Subcutaneous adipose tissue (tissue), 4 donors: ENCODE data around the gene CYP4F22. TPM values are rescaled to one million over a fixed set of nuclear protein-coding genes. Genes with fewer than 3 reads are reported as not detected.

Source experiments
- CTCF ChIP-seq: fragments of 450-650 bp; IDR thresholded peaks from one replicate; pipeline ENCODE4 v1.5.1; 2016; ENCODE audit warnings: low read depth, mild to moderate bottlenecking, control low read depth, antibody characterized with exemption, moderate library complexity
- total RNA-seq, 4 donors: library from RNA; depleted of rRNA; stranded (reverse); fragments of >200 nt; gene quantifications; one replicate each; pipeline ENCODE4 v1.1.0, GENCODE V29; 2016

Gene CYP4F22
- total RNA-seq, 4 donors from 2014 or later: 0.33 to 5.9 (median 1.2) TPM

- no peak for TF ChIP-seq CTCF
These were observed 28.7 kb upstream of the CYP4F22 start, which contains the start of gene PGLYRP2 for GRCh38 chr19:15479391-15480345. TSS of gene PGLYRP2 (minus strand) at chr19:15479501. CDS start at chr19:15479371, 130 bp downstream.

DNA sequence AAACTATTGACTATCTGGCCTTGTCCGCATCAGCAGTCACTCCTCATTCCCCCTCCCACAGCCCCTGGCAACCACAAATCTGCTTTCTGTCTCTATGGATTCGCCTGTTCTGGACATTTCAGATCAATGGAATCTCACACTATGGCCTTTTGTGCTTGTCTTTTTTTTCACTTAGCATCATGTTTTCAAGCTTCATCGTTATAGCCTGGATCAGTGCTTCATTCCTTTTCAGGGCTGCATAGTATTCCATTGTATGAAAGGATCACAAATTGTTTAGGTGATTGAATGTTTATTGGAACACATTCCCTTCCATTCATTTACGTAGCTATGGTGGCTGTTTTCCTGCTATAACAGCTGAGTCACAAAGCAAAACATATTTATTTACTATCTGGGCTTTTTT, 21.3 kb upstream of the CYP4F22 start:
- no peak for TF ChIP-seq CTCF

GRCh38 chr19:15488489-15489226, 19.7 kb upstream of the CYP4F22 start:
- TF ChIP-seq CTCF: no peak

DNA sequence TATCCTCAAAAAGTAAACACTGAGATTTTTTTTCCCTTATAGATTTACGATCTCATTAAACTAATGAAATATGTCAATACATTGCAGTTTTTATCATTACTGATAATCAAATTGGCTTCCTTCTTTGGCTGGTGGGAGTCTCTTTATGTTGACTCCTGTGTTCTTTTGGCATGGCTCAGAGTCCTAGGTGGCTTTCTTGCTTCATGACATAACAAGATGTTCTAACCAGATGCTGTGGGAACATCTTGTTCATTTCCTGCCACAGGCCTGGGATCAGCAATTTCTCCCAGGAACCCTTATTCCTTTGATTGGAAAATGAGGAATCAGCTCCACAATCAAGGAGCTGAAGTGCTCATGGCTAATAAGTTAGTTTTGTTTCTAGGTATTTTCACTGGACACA, 13.2 kb upstream of the CYP4F22 start:
- no peak for TF ChIP-seq CTCF

GRCh38 chr19:15498156-15498858, 10.0 kb upstream of the CYP4F22 start:
- no peak for TF ChIP-seq CTCF

GRCh38 chr19:15498910-15499309, 9.4 kb upstream of the CYP4F22 start:
- no peak for TF ChIP-seq CTCF
